Stimulated activated CD4-positive, alpha-beta T cell treated with anti-CD3 and anti-CD28 coated beads, Interleukin-2, amount 100 ng/mL, for 24 hours (primary cell): ENCODE measurements around the gene QSOX1.

ENCODE experiments used
- DNase-seq, 2 donors: peaks; one replicate each; pipeline ENCODE4 v3.0.0-alpha.2; 2020

The QSOX1 gene

DNA sequence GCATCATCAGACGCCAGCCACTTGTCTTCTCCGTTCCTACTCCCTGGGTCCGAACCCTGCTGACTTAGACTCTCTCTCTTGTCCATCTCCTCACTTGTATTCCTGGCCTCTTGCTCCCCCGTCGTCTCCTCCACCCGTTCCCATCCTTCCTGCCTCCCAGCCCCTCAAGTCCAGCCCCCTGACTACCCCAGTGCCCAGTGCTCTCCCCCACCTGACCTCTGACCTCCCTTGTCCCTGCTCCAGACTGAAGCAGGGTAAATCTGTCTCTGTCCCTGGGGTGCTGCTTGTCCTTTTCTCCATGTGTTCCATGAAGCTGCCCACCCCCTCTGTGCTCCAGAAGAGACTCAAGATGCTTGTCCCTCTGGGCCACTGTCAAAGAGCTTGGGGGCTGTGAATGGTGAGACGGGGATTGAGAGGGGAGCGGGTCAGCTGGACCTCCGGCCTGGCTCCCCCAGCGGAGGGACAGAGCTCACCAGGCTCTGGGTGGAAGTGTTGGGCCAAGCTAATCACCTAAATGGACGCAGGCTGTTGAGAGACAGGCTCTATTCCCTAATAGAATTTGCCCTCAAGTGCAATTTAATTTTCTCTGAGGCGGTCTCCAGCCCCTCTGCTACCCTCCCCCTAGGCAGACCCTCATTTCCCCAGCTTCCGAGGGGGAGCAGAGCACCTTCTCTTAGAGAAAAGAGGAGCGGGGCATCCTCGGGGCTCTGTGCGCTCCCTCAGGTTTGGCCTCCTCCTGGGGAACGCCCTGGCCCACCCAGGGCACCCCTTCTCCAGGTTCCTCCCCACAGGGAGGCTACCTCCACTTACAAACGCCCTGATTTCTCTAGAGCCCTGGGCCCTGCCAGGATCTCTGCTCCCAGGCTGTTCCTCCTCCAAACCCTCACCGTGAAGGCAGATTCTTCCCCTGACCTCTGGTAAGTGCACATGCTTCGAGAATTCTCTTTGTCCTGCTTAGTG lies 64.4 kb downstream of the QSOX1 start:
- no peak for DNase-seq

DNA sequence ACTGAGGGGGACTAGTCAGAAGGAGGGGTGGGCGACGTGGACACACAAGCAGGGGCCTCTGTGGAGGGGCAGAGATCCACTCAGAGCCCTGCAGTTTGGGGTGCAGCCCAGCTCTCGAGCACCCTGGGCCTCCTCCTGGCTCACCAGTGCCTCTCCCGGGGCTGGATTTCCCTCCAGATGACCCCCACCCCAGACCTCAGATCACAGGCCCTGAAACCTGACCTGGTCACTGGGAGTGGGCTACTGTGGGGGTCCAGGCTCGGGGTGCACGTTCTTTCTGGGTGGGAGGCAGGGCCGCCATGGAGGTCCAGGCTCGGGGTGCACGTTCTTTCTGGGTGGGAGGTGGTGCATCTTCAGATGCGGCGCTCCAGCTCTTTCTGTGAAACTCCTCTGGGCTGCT lies 65.1 kb downstream of the QSOX1 start:
- DNase-seq: no peak

DNA sequence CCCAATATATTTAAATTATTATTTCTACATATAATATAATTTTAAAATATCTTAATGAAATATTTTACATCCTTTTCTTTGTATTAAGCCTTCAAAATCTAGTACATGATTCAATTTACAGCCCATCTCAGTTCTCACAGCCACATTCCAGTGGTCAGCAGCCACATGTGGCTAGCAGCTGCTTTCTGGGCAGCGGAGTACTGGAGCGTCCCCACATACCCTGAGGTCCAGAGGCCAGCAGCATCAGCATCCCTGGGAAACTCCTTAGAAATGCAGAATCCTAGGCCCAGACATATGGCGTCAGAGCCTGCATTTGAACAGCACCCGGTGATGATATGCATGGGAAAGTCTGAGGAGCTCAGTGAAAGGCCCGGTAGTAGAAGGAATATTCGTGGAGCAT lies 66.8 kb downstream of the QSOX1 start:
- no peak for DNase-seq

DNA sequence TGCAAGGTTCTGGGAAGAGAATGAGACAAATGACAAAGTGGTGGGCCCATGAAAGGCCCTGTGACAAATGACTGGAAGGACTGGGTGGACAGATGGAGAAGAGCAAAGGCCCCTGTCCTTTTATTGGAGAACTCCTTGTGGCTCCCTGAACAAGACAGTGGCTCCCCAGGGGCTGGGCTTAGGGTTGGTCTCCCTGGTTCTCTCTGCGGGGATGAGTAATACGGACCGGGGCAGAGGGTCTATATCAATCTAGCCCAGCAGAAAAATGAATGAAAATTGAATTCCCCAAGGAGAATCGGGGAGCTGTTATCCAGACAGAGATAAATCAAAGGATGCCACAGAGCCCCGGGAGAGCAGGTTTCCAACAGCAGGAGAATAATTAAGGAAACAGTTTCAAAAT lies 70.2 kb downstream of the QSOX1 start:
- no peak for DNase-seq

DNA sequence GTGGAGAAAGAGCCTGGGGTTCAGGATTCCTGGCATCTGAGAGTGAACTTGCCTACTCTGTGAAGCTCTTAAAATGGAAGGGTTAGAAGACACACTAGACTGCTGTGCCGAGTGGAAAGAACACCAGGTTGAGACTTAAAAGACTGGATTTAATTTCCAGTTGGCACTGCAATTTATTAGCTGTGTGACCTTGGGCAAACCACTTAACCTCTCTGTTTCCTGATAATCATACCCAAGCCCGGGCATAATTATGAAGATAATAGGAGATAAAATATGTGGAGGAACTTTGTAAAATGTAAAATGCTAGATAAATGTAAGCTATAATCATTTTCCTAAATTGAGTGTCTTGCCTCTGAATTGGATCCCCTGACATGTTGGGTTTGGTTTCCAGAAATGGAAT lies 70.7 kb downstream of the QSOX1 start:
- no peak for DNase-seq

DNA sequence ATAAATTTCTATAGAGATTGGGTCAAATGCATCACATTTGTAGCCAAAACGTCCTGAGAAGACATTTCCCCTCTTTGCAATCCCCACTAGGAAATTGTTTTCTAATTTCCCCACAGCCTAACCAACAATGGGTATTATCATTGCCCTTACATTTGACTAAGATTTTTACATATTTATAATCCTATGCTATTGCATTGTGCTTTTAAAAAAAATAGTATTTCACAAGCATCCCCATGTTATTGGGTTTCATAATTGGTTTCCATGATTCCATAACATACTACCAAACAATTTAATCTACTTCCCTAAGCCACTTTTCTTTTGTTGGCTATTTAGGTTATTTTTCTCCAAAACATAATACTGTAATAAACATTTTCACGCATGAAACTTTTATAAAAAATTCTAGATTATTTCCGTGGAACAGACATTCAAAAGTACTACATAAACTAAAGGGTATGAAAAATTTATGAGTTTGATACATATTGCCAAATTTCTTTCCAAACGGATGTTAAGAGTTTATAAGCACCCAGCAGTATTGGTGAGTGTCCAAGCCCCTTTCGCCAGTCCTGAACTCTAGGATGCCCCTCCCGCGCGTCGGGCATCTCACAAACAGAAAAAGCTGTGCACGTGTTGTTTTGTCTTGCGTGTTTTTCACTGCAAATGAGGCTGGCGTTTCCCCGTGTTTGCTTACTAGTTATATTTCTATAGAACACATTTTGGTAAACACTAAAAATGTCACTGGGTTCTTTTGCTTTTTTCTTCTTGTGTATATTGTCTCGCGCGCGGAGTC lies 73.4 kb downstream of the QSOX1 start:
- no peak for DNase-seq

DNA sequence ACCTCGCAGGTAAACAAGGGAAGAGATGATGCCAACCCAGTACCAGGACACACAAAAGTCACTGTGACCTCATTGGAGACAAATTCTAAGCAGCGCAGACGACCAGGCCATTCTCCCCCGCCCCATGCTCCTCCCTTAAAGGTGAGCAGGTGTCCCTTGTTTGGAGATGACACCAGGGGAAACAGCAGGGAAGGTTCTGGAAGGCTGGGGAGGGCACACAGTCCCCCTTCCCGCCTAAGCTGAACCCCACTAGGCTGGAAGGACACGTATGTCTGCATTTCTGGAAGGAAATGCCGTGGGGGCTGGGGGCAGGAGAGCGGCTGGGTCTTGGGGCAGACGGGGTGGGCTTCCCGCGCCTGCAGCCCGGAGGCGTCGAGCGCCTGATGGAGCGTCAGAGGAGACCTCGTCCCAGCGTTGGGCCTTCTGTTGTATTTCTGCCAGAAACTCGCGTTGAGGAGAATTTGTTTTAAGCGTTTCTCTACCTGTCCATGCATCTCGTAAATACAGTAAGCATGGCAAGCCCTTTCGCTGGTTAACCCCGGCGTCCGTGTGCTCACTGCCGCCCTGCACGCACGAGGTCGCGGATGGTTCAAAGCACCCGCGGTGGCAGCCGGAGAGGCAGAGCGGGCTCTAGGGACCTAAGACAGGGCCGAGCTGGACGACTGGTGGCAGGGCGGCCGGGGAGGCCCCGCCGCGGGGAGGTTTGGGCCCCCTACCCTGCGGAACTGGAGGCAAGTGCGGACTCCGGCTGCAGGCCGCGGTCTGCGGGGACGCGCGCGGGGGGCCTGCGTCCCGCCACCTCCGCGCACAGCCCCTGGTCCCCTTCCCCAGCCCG lies 74.2 kb downstream of the QSOX1 start:
- DNase-seq: peak in 1 of 2 donors; percentile 26

DNA sequence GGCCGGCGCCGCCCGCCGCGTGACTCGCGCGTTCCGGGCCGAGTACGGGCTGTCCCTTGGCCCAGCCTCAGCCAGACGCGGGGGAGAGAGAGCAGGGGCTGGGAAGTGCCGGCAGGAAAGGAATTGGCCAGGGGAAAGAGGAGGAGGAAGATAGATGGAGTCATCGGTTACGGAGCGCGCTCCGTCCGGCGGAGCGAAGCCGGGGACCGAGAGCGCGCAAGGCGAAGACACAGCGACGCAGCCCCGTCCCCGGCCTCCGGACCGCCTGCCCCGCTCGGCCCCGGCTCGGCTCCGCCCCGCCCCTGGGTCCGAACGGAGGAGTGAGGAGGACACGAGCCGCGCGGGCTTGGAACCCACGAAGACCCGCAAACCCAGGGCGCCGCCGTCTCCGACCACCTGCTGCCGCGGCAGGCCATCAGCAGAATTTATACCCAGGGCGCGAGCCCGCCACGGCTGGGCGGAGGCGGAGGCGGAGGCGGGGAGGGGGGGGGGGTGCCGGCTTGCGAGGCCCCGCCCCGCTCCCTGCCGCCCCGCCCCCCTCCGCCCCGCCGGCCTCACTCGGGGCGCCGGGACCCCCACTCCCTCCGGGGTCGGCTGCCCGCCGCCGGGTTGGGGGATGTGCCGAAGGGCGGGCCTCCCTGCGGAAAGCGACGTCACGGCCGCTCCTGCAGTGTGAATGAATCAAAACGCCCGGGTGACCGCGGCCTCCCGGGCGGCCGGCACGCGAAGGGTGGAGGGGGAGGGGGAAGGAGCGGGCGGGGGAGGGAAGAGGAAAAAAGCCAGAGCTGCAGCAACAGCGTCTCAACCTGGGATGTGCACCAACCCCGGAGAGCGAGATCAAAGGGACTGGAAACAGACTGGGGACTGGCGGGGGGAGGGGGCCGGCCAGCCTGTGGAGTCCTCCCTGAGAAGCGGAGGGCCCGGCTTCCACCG lies 75.1 kb downstream of the QSOX1 start, which contains the start of gene LHX4:
Gene LHX4, plus strand, starts transcription at position 782 of the 933 bp plus-strand sequence. CDS start 266 bp downstream, outside the sequence.
- peak in 1 of 2 donors; percentile 51 for DNase-seq

DNA sequence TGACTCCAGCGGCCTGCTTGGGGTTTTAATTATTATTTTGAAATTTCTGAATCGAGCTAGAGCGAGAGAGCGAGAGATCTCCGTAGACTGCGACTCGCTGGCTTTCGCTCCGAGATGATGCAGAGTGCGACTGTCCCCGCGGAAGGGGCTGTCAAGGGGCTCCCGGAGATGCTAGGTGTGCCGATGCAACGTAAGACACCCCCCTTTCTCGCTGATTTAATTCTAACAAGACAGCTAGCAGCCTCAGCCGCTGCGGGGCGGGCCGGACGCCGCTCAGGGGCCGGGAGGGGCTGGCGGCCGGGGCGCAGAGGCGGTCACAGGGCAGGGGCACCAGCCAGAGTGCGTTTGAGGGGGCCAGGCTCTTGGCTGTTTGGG lies 75.7 kb downstream of the QSOX1 start:
- no peak for DNase-seq

DNA sequence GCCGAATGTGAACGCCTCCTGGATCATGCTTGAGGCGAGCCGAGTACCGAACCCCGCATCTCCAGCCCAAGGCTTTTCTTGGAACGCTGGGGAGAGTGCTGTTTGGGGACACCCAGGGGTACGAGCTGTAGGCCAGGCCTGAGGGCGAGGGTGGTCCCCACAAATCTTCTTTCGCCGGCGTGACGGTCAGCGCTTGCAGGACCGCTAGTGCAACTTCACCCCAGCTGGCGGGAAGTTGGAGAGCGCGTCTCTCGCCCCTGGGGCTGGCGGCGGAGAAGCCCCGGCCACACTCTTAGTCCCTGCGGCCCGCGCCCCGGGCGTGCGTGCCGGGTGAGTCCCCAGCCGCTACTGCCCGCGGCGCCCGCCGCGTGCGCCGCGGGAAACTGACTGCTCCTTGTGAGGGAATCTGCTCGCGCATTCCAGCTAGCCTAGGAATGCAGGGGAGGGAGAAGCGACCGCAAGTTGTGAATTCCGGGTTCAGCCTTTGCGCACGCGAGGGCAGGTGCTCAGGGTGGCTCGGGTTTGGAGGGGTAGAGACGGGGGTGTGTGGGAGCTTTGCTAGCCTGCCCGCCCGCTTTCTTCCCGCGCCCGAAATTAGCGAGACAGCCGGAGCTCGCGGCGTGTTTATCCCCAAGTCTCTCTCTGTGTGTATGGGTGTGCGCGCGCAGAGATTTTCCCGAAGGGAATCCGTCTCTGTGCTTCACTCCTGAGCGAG lies 76.3 kb downstream of the QSOX1 start:
- DNase-seq: peak in 1 of 2 donors; percentile 25

DNA sequence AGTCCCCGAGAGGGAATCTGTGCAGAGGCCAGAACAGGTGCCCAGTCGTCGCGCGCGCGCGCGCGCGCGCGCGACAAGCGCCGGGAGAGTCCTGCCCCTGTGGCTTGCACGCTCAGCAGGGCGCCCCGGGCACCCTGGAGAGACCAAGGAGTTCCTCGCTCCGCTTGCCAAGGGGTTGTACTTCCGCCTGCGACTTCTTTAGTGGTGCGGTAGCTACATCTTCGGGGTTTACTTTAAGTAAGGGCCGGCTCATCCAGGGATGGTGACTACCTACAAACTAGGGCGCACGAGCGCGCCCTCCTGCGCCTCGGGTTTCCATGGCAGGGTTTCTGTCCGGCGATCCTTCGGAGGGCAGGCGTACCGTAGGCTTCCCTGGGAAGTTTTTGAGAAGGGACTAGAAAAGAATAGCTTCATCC lies 76.8 kb downstream of the QSOX1 start:
- peak in 1 of 2 donors; percentile 38 for DNase-seq

DNA sequence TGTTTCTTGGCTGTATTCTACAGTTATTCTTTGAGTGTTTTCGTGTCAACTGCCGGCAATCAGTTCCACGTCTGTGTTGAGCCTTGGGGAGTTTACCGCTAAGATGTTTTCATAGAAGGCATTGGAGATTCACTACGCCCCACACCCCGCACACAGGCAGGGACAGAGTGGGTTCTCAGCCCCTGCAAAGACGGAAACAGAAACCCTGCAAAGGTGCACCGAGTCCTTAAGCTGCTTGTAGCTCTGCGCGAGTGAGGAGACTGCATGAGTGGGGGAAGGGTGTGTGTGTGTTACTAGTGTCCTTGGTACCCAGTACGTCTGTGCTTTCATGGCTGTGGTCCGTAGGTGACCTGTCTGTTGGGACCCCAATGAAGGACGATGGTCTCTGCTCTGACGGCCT lies 77.3 kb downstream of the QSOX1 start:
- no peak for DNase-seq

DNA sequence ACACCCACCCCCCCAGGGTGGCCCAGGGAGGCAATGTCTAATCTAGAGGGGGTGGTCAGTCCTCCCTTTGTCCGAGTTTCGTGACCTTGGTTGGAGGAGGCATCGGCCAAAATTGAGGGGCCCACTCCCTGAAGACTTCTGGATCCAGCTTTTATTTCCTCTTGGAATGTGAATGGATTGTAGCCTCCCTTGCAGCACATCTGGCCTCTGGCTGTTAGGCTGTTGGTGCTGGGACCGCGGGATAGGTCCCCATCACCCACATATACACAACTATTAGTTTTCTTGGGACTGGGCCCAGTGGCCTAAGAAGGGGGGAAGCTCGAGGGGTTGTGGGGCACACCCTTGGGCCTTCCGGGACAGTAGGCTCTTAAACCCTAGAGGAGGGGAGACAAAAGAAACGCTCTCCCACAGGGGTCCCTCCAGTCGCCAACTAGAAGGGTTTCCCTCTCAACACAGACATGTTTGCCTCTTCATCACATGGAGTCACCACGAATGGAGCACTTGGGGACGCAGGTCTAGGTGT lies 77.9 kb downstream of the QSOX1 start:
- no peak for DNase-seq

DNA sequence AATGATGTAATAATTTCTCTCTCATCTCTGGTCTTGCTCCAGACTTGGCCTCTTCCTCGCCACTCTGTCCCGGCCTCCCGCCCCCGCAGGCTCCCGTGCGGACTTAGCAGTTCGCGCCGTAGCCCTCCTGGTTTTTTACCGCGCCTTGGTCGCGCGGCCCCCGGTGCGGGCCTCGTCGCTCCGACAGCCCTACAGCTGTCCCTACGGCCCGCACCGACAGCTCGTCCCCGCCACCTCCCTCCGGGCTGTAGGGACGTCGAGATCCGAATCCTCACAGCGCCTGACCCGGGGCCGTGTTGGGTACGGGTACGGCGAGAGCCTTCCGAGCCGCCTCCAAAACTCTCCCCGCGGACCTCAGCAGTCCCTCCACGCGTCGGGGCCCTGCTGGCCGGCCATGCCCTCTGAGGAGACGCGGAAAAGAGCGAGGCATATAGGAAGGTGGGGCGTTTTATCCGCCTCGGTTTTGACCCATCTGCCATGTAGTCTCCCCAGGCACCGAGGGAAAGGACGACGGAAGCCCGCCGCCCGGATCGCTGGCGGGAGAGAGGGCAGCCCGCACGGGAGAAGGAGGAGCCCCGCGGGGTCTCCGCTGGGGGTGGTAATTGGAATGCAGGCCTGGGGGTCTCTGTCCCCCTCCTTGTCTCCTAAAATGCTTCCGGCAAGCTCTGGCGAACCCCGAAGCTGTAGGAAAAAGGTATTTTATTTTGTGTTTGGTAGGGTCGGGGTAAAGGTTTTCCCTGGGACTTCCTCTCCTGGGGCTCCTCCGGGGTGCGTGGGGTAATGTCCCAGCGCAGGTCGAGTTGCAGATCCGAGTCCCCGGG lies 78.7 kb downstream of the QSOX1 start:
- peak in 1 of 2 donors; percentile 14 for DNase-seq

DNA sequence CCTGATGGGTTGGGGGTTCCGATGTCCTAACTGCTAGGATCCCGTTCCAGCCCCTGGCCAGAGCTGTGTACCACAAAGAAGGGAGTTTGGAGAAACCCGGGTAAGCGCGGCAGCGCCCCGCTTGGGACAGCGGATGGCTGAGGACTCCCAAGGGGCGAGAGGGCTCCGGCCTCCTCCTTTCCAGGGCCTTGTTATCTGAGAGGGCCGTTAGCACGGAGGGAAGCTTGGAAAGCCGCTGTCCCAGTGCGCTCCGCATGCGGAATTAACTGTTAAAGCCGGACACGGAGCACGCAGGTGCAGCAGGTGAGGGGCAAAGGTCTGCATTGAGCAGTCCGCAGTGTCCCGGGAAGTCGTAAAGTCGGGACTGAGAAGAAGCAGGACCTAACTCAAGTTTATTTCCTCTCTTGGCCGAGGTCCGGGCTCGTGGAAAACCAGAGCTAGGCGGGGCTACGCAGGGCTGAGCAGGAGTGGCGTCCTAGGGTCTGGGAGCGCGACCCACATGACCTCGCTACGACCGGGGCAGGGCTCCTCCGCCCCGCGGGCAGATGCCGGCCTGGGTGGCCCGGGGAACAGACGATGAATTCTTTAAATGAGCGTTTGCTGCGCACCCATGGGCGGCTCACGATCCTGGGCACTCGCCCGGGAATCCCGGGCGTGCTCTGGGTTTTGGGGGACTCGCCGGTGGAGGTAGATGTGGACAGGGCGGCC lies 79.9 kb downstream of the QSOX1 start:
- DNase-seq: peak in 1 of 2 donors; percentile 20

DNA sequence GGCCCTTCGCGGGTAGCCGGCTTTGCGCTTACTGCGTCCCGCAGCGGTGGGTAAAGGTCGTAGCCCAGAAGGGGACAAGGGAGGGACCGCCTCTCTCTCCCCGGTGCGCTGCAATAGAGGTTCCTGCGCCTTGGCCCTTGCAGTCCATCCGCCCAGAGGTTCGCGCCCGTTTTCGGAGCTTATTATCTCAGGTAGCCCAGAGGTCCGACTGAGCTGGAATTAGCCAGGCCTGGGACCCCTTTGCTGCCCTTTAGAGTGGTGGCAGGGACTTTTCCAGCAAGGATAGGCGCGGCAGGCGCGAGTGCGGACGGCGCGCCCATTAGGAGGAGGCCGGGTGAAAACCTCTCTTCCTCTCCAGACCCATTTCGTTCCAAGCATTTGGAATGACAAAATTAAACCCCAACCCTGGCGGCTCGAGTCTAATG lies 80.4 kb downstream of the QSOX1 start:
- DNase-seq: no peak

DNA sequence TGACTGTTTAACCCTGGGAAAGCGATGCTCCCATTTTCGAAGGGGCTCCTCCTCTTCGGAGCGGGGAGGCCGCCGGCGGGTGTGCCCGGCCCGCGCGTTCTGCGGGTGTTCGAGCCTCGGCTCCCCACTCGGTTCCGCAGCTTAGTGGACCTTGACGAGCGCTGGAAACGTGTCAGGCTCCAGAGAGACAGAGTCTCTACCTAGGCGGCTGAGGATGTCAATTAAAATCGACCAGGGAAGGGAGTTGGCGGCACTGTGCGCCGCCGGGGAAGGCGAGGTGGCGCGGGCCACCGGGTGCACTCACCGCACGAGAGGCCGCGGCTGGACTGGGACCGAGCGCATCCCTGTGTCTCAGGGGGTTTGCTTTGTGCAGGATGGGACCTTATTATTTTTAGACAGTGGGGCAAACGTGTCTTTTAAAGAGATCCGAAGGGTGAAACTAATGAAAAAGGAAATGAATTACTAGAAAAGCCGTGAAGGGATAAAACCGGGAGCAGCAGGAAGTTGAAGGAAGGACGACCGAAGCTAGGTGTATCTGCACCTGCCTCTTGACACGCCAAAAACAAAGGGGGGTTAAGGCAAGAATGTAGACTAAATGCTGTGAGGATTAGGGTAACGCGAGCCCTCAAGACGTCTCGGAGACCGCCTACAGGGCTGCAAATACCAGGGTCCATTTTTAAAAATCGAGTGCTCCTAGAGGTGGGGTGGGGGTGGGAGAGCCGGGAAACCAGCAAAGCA lies 81.0 kb downstream of the QSOX1 start:
- no peak for DNase-seq
